Posterior cingulate gyrus (tissue), 11 donors: ENCODE results near the gene KIAA0040.

ENCODE experiments used
- DNase-seq, 10 donors: peaks; one replicate each; pipeline versions ENCODE4 v3.0.0 to v3.0.0-alpha.2; 2020 to 2021; ENCODE audit warnings: mixed read lengths in 3 of 10
- intact Hi-C: fragments of 100-400 bp; cut with DNase I; formaldehyde crosslinking; loops from one replicate; pipeline ENCODE4 v1.15.1; 2023

KIAA0040 gene

DNA sequence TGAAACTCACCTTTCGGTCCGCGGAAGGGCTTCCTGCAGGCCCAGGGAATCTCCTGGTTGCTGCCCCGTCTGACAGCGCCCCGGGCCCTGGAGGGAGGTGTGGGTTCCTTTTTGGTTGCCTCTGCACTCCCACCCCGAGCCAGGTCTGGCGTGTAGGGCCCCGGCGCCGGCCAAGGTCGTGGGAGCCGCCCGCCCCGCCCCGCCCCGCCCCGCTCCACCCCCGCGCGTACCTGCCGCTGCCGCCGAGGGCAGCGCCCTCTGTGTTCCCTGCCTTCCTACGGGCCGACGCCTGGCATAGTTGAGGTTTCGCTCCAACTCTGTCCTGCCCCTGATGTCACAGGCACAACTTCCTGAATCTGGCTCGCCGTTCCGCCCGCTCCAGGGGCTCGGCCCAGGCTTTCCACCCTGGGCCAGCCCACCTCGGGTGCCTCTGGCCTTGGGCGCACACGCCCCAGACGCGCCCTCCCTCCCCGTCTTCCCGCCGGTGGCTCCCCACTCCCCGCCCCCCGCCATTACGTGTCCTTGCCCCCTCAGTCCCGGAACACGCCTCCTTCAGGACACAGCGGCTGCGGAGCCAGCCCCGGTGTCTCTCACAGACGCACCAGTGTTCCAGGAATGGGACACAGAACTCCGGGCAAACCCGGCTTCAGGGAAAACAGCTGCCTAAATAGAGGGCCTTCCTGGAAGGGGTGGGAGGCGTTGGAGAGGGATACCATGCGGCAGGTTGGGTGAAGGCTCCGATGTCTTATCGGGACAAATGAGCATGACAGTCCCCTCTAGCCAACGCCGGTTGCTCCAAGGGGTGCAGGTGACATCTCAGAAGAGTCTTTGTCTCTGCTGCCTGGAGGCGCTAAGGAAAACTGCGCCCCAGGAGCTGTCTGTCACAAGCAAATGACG, at the start of gene KIAA0040:
TSS of gene KIAA0040 (minus strand) at position 147 of the 897 bp plus-strand sequence. CDS start 31,763 bp downstream, outside the sequence.
- intact Hi-C loops: no loop called here
- peak in 5 of 10 donors; percentile 17 to 89 (median 65) for DNase-seq

DNA sequence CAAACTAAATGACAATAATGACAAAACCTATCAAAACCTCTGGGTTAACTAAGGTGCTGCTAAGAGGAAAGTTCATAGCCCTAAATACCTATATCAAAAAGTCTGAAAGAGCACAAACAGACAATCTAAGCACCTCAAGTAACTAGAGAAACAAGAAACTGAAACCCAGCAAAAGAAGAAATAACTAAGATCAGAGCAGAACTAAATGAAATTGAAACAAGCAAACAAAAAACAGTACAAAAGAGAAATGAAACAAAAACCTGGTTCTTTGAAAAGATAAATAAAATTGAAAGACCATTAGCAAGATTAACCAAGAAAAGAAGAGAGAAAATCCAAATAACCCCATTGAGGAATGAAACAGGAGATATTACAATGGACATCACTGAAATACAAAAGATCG, 44.8 kb upstream of the KIAA0040 start:
- intact Hi-C loops: no loop called here
- DNase-seq: no peak

DNA sequence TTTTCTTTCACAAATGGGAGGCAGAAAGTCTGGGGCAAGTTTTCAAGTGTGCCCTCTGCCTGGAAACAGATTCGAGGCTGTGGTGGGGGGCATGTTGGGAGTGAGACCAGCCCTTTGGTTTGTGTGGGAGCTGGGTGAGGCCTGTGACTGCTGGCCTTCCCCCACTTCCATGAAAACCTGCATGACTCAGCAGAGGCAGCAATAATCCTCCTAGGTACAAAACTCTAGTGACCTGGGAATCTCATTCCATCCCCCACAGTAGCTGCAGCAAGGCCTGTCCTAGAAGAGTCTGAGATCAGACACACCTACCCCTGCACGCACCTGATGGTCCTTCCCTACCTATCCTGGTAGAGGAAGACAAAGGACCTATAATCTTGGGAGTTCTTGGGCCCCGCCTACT, 42.1 kb upstream of the KIAA0040 start:
- intact Hi-C loops: no loop called here
- no peak for DNase-seq

DNA sequence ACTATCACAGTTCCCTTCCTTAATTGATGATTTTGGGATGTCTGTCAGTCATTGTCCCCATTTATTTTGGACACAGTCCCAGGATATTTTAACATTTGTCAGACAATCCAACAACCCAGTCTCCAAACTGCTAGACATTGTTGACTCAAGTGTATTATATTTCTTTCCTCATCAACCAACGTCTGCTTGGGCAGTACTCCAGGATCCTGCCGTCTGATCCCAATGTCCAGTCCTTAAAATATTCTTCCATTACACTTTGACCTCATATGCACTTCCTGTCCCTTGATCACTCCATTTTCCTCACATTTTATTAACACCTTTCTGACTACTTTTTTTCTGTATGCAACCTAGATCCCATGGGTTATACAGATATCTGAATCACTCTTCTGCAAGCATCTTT, 39.8 kb upstream of the KIAA0040 start:
- intact Hi-C loops: no loop called here

DNA sequence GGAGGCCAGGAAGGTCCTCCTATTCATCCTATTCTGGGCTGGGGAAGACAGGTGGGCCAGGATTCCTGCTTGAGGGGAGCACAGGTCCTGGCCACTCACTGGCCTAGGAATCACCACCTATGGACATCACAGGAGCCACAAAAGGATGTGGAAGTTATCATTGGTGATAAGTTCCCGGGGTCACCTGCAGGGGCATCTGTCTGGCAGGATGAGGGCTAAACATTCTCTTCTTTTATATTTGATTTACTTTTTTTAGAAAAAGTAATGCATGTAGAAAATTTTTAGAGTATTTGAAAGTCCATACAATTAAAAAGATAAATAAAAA, 33.2 kb upstream of the KIAA0040 start:
- intact Hi-C loops: no loop called here
- no peak for DNase-seq

More for the DNA sequence above, 39.8 kb upstream of the KIAA0040 start:
- DNase-seq: no peak

DNA sequence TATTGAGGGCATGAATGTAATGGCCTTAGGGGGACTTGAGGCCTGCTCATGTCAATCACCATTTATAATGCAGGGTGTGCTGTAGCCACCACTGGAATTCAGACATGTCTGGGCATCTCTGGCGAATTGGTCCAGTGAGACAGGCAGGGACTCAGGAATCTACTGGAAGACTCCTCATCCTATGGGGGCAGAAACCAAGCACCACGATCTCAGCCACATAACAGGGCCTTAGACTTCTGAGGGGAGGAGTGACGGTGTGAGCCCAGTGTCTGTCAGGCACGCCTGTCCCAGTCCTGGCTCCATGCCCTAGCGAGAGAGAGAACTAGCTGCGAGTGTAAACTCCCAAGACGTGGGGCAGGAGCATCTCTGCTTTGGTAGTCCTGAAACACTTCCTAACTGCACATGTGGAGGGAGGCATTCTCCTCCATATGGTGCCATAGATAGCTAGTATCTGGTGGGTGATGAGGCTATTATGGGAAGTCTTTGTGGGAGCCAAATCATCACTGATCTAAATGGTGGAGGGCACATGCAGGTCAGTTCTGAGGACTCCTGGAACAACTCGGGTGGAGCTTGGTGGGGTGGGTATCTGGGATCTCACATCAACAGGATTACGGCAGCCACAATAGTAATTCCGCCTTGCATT, 29.8 kb upstream of the KIAA0040 start:
- intact Hi-C loops: no loop called here
- no peak for DNase-seq

GRCh38 chr1:175221557-175222175, 29.1 kb upstream of the KIAA0040 start:
- DNase-seq: no peak
- intact Hi-C loops: no loop called here

GRCh38 chr1:175220853-175221556, 28.4 kb upstream of the KIAA0040 start:
- DNase-seq: no peak
- intact Hi-C loops: no loop called here

DNA sequence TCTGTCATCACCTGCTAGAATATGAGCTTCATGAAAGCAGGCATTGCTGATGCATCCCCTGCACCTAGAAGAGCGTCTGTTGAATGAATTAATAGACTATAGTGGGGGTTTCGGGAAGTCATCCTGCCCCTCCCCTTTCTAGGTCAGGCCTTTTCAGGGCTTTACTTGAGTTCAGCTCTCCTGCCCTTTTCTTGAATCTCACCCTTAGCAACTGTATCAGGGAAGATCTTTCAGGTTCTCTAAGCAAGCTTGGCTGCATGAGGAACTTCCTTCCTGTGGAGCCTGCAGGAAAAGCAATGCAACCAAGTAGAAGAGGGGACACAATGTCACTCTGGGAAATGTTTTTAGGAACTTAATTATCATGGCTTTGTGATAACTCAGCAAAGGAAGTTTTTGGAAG, 27.2 kb upstream of the KIAA0040 start:
- DNase-seq: no peak
- intact Hi-C loops: no loop called here

- intact Hi-C loops: no loop called here
- no peak for DNase-seq
Observed at GRCh38 chr1:175218786-175219434, 26.3 kb upstream of the KIAA0040 start.

DNA sequence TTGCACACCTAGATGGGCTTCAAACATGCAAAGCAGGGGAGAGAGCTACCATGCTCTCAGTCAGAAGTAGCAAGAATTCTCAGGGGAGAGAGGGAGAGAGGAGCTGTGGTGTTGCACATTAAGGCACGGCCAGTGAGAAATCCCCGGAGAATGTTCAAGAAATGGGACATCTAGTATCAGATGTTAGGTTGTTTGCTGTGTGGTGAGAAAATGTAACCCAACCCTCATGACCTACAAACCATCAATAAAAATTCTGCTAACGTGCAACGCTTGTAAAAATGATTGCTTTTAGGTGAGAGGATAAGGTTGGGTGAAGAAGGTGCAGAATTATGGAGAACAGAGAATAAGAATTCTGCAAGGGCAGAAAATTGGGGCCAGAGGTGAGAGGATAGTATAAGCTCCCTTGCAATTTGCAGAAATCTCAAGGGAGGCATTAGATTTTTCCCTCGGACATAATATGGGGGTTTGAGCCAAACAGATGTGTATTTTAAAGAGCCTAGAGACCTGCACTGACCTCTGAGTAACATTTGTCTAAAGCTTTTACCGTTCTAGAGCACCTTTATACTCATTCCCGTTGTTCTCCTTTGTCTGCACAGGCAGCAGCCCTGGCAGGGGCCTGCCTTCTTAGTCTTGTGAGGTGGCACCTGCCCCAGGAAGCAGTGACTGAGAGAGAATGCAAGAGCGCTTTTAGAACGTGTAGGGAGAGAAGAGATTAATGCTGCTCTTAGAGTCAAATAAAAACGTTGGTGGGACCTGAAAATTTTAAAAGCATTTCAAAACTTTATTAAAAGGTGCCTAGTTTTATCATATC, 25.4 kb upstream of the KIAA0040 start:
- intact Hi-C loops: no loop called here
- DNase-seq: no peak

- intact Hi-C loops: no loop called here
- DNase-seq: no peak
Observed at GRCh38 chr1:175216444-175216843, 23.9 kb upstream of the KIAA0040 start.

- no peak for DNase-seq
- intact Hi-C loops: no loop called here
Observed at GRCh38 chr1:175211656-175212055, 19.1 kb upstream of the KIAA0040 start.

DNA sequence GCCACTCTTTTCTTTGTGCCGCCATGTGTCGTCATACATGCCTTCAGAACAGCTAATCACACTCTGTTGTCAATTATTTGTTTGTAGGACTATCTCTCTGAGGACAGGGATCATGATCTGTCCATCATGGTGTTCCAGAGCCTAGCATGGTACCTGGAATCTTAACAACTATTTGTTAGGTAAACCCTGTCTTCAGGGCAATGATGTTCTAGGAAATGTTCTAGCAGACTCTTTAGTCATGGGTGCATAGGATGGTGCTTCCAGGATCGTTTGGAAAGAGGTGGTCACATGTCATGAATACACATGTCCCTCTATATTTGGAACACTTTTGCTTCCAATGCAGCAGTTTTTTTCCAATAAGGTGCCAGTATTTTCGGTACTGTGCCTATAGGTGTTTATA, 18.2 kb upstream of the KIAA0040 start:
- intact Hi-C loops: no loop called here
- no peak for DNase-seq

DNA sequence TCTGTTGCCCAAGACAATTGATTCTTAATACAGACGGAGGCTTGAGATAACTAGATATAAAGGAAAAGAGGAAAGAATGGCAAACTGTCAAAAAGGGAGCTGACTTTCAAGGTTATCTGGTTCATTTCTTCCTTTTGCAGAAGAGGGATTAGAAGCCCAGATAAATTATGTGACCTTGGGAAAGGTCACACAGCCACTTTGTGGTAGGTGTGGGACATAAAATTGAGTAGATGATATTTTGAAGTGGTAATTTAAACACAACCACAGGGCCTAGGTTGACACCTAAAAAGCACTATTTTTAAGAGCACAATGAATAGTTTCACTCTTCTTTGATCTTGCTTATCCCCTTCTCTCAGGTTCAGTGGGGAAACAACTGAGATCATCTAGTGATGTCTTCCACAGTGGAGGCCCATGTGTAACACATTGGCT, 16.9 kb upstream of the KIAA0040 start:
- intact Hi-C loops: no loop called here
- DNase-seq: no peak

GRCh38 chr1:175208773-175209492, 16.4 kb upstream of the KIAA0040 start:
- intact Hi-C loops: no loop called here
- DNase-seq: no peak

- intact Hi-C loops: no loop called here
- DNase-seq: no peak
Observed at GRCh38 chr1:175207971-175208370, 15.4 kb upstream of the KIAA0040 start.

DNA sequence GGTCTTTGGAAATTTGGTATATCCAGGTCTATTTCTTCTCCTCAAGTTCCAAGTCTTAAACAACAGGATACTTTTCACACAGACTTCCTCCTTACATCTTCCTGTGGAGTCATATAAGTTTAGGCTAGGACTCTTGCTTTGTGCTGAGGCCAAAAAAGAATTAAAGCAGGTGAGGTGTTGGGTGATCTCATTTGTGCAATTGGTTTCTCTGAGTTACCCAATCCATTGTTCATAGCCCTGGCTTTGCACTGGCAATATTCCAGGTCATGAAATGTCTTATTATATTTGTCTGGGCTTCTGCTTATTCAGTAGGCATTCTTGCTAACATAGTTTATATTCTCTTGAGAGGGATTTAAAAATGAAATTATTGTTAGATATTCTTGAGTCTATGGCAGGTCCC, 14.1 kb upstream of the KIAA0040 start:
- intact Hi-C loops: no loop called here
- DNase-seq: no peak

DNA sequence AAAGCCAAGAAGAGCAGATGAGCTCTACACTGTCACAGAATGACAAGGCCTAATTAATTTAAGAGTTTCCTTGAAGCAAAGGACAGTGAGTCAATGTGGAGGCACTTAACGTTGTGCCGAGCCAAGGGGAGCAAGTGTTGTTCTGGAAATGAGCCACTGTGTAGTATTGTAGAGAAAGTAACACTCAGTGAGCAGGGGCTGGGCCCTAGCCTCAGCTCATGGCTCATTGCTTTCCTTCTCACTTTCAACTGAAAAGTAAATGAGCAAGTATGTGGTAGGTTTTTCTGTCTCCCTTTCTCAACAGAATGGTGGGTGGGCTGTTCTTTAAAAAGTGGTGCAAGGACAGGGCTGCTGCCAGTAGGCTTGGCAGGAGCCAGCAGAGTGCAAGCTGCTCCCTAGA, 11.8 kb upstream of the KIAA0040 start:
- peak in 4 of 10 donors; percentile 10 to 83 (median 50) for DNase-seq
- intact Hi-C loops: no loop called here
